CD4-positive, alpha-beta T cell (primary cell): ENCODE results near the gene SNX30. TPM values are rescaled to one million over a fixed set of nuclear protein-coding genes. Genes with fewer than 3 reads are reported as not detected.
A peak's percentile ranks its signal among the peaks of the same experiment; 100 is the strongest.

Source experiments
- ATAC-seq: fragments of 200-7000 bp; cut with Tn5 transposase; one replicate; pipeline ENCODE4 v1.10.0; 2022; ENCODE audit warnings: mild to moderate bottlenecking; ENCODE audit not compliant: poor library complexity
- CTCF ChIA-PET: fragments of 350-600 bp; sonication (Branson Sonifier 250); formaldehyde crosslinking; loops from one replicate; lab custom pipeline; 2021; ENCODE audit warnings: antibody characterized with exemption, inconsistent platforms; lab: Charles Lee
- POLR2A ChIA-PET: fragments of 350-600 bp; sonication (Branson Sonifier 250); formaldehyde crosslinking; loops from one replicate; lab custom pipeline; 2021; ENCODE audit warnings: antibody characterized with exemption, inconsistent platforms; lab: Charles Lee
- DNase-seq, 14 experiments: peaks; one replicate each; pipeline ENCODE4 v3.0.0-alpha.2; 2013 to 2020; ENCODE audit warnings: mixed read lengths in 2 of 14
- H3K27ac ChIP-seq, 2 donors: one replicate each; pipeline versions ENCODE4 v1.5.1 to v1.7.0; 2013; ENCODE audit warnings: low read length in 2 of 2, low read depth in 1 of 2, mild to moderate bottlenecking in 1 of 2
- H3K27me3 ChIP-seq, 2 experiments: 1 replicate in 1 of 2; 2 replicates in 1 of 2; pipeline versions ENCODE4 v1.6.1 to v1.7.0; 2013; ENCODE audit warnings: low read length in 2 of 2, control low read depth in 1 of 2, mild to moderate bottlenecking in 1 of 2, moderate library complexity in 1 of 2; ENCODE audit not compliant: insufficient read depth in 2 of 2, control insufficient read depth in 1 of 2
- H3K36me3 ChIP-seq: one replicate; pipeline ENCODE4 v1.6.1; 2013; ENCODE audit warnings: low read length, control low read depth; ENCODE audit not compliant: insufficient read depth
- H3K4me1 ChIP-seq: one replicate; pipeline ENCODE4 v1.6.1; 2013; ENCODE audit warnings: low read length, control low read depth; ENCODE audit not compliant: insufficient read depth
- H3K4me3 ChIP-seq: one replicate; pipeline ENCODE4 v1.5.1; 2013; ENCODE audit warnings: mild to moderate bottlenecking, low read length, moderate library complexity
- H3K9me3 ChIP-seq, 2 experiments: 1 replicate in 1 of 2; 2 replicates in 1 of 2; pipeline versions ENCODE4 v1.6.1 to v1.7.0; 2013; ENCODE audit warnings: low read length in 2 of 2, mild to moderate bottlenecking in 2 of 2, control low read depth in 1 of 2, moderate library complexity in 1 of 2; ENCODE audit not compliant: control insufficient read depth in 1 of 2, insufficient read depth in 1 of 2
- H3K27ac Mint-ChIP-seq: one replicate; pipeline ENCODE4 v1.8.0; 2020; ENCODE audit warnings: mixed read lengths
- H3K27me3 Mint-ChIP-seq: one replicate; pipeline ENCODE4 v1.8.0; 2021; ENCODE audit warnings: mixed read lengths
- H3K36me3 Mint-ChIP-seq: one replicate; pipeline ENCODE4 v1.8.0; 2021; ENCODE audit warnings: low read depth, mixed read lengths
- H3K4me1 Mint-ChIP-seq: one replicate; pipeline ENCODE4 v1.8.0; 2021; ENCODE audit warnings: low read depth, mixed read lengths
- H3K4me3 Mint-ChIP-seq: one replicate; pipeline ENCODE4 v1.8.0; 2020; ENCODE audit warnings: mild to moderate bottlenecking, mixed read lengths
- H3K9me3 Mint-ChIP-seq: one replicate; pipeline ENCODE4 v1.8.0; 2020; ENCODE audit warnings: mixed read lengths
- intact Hi-C, 2 experiments: fragments of 100-400 bp; cut with DNase I in 1 of 2; cut with micrococcal nuclease in 1 of 2; formaldehyde crosslinking; loops; one replicate each; pipeline versions ENCODE4 v1.15.1 to v1.9.0; 2023 to 2025; cut with DNase I, micrococcal nuclease
- total RNA-seq, 174 experiments: library from RNA in 2 of 174; stranded (reverse) in 2 of 174; gene quantifications; one replicate each; pipeline ENCODE4 v1.2.3 and lab custom pipeline; 2021 to 2026
- TF ChIP-seq, protein P1 (sequence below): fragments of 200-600 bp; IDR thresholded peaks from one replicate; pipeline ENCODE4 v1.8.0; 2022; ENCODE audit warnings: antibody characterized with exemption, mild to moderate bottlenecking

SNX30 gene
- total RNA-seq, 2 experiments from 2014 or later: 5.2 to 5.8 TPM

DNA sequence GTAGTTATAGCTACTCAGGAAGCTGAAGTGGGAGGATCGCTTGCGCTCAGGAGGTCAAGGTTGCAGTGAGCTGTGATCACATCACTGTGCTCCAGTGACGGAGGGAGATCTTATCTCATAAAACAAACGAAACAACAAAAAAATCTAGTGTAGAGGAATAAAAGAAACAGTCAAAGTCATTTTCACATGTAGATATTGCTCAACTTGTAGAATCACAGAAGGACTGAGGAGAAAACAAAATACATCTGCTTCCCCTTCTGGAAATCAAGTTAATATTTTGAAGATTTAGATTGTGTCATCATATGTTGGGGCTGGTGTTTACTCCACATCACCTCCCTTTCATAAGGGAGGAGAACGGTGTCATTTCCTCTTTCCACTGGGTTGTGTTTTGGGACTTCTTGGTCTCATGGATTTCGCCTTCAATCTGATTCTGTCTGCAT is 148.3 kb downstream of the SNX30 start:
- H3K27ac ChIP-seq: no peak overlapping the region
- ChIA-PET CTCF (no interaction called here), POLR2A (no interaction called here)
- H3K9me3 Mint-ChIP-seq: no peaks in the 10 kb centered on the region
- no peaks in the 10 kb centered on the region for H3K36me3 Mint-ChIP-seq
- H3K36me3 ChIP-seq: no peaks in the 10 kb centered on the region
- no peak overlapping the region for H3K27ac Mint-ChIP-seq
- no peak overlapping the region for H3K4me3 ChIP-seq
- no peak for ATAC-seq
- no peak overlapping the region for H3K4me3 Mint-ChIP-seq
- no peaks in the 10 kb centered on the region for H3K9me3 ChIP-seq
- H3K27me3 Mint-ChIP-seq: peaks cover 56% of the 10 kb centered on the region
- peaks cover 0 to 16% of the 10 kb centered on the region in 2 experiments for H3K27me3 ChIP-seq
- intact Hi-C loops: no loop called here
- H3K4me1 ChIP-seq: no peaks in the 10 kb centered on the region
- H3K4me1 Mint-ChIP-seq: no peaks in the 10 kb centered on the region
- TF ChIP-seq, protein P1, sequence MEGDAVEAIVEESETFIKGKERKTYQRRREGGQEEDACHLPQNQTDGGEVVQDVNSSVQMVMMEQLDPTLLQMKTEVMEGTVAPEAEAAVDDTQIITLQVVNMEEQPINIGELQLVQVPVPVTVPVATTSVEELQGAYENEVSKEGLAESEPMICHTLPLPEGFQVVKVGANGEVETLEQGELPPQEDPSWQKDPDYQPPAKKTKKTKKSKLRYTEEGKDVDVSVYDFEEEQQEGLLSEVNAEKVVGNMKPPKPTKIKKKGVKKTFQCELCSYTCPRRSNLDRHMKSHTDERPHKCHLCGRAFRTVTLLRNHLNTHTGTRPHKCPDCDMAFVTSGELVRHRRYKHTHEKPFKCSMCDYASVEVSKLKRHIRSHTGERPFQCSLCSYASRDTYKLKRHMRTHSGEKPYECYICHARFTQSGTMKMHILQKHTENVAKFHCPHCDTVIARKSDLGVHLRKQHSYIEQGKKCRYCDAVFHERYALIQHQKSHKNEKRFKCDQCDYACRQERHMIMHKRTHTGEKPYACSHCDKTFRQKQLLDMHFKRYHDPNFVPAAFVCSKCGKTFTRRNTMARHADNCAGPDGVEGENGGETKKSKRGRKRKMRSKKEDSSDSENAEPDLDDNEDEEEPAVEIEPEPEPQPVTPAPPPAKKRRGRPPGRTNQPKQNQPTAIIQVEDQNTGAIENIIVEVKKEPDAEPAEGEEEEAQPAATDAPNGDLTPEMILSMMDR: no peak
- peak in 3 of 14 experiments; percentile 8 to 15 (median 14) for DNase-seq

DNA sequence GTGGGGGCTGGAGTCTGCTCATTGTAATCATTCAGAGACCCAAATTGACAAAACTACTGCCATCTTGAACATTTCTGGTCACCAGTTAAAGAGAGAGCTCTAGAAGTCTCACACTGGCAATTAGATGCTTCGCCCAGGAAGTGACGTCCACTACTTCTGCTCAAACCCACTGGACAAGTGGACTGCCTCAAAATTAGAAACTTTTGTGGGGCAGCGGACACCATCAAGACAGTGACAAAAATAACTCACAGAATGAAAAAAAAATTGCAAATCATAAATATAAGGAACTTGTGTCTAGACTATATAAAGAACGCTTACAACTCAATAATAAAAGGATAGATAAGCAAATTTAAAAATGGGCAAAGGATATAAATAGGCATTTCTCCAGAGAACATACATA is 149.9 kb downstream of the SNX30 start:
- Histone ChIP-seq H3K27me3 (peaks cover 0 to 9% of the 10 kb centered on the region in 2 experiments), H3K4me3 (no peak overlapping the region), H3K9me3 (no peaks in the 10 kb centered on the region), H3K27ac (no peak overlapping the region), H3K4me1 (no peaks in the 10 kb centered on the region), H3K36me3 (no peaks in the 10 kb centered on the region)
- ATAC-seq: no peak
- Mint-ChIP-seq H3K27ac (no peak overlapping the region), H3K36me3 (no peaks in the 10 kb centered on the region), H3K4me3 (no peak overlapping the region), H3K27me3 (peaks cover 44% of the 10 kb centered on the region), H3K9me3 (no peaks in the 10 kb centered on the region), H3K4me1 (no peaks in the 10 kb centered on the region)
- intact Hi-C loops: no loop called here
- POLR2A ChIA-PET: no interaction called here
- TF ChIP-seq, protein P1: no peak
- CTCF ChIA-PET: no interaction called here
- no peak for DNase-seq

DNA sequence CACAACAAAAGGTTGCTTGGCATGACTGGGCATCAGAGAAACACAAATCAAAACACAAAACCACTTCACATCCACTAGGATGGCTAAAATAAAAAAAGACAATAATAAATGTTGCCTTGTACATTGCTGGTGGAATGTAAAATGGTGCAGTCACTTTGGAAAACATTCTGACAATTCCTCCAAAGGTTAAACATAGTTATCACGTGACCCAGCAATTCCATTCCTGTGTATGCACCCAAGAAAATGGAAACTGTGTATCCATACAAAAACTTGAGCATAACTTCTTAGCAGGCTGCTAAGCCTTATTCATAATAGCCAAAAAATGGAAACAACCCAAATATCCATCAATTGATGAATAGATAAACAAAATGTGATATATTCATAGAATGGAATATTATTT is 150.3 kb downstream of the SNX30 start:
- peaks cover 40% of the 10 kb centered on the region for H3K27me3 Mint-ChIP-seq
- CTCF ChIA-PET: no interaction called here

More for the DNA sequence above, 150.3 kb downstream of the SNX30 start:
- ATAC-seq: no peak
- H3K4me1 Mint-ChIP-seq: no peaks in the 10 kb centered on the region
- no peaks in the 10 kb centered on the region for H3K4me1 ChIP-seq
- H3K36me3 Mint-ChIP-seq: no peaks in the 10 kb centered on the region
- H3K9me3 ChIP-seq: no peaks in the 10 kb centered on the region
- POLR2A ChIA-PET: no interaction called here
- H3K36me3 ChIP-seq: no peaks in the 10 kb centered on the region
- no peaks in the 10 kb centered on the region for H3K9me3 Mint-ChIP-seq
- TF ChIP-seq, protein P1: no peak
- H3K27ac ChIP-seq: no peak overlapping the region
- H3K27me3 ChIP-seq: peaks cover 0 to 9% of the 10 kb centered on the region in 2 experiments
- DNase-seq: no peak
- H3K27ac Mint-ChIP-seq: no peak overlapping the region
- no peak overlapping the region for H3K4me3 ChIP-seq
- intact Hi-C loops: no loop called here
- H3K4me3 Mint-ChIP-seq: no peak overlapping the region
